ENCODE data around the gene LRRC53.

DNA sequence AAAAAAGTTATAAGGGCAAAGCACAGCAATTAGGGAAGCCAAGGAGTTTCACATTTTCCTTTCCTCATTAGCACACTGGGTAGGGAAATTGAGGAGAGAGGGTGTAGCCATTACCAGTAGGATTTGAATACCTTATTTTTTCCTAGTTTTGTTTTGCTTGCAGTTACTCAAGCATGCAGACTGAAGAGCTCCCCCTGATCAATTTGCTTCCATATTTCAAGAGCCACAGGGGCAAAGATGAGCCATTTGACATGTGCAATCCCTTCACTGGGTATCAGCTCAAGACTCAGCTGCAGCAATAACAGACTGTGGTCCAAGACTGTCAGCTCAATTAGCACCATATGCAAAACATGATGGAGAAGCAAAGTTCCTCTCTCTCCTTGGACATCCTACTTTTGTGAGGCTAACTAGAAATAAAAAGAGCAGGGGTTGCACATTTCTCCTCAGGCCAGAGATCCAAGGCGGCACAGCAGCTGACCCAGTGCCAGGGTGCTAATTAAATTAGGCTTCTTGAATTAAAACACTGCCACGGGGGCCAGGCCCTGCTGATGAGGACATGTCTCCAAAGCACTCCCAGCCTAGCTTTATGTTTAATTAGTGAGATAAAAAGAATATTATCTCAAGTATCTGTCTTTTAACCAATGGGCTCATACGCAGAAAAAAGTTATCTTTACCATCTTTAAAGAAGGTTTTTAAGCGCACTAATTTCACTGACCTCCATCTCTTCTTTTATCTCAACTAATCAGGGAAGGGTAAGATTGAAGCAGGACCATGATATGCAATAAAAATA is 36.7 kb upstream of the LRRC53 start:
- TF ChIP-seq FOXM1 (IDR thresholded peaks at IDR 0.05; ENCODE audit: borderline replicate concordance) = no peak
- no peak for TF ChIP-seq ZNF384 (IDR thresholded peaks at IDR 0.05)
- TF ChIP-seq LEF1 (IDR thresholded peaks at IDR 0.05; ENCODE audit: borderline replicate concordance) = no peak
- TF ChIP-seq SUZ12 (IDR thresholded peaks at IDR 0.05) = no peak
- no peak for TF ChIP-seq SP1 (IDR thresholded peaks at IDR 0.05)
